Nephron progenitor cell (in vitro differentiated cells): ENCODE data around the gene SORBS1.

Experiments
- DNase-seq: peaks from one replicate; pipeline ENCODE4 v3.0.0; 2021
- H3K27ac Mint-ChIP-seq: 2 replicates; pipeline ENCODE4 v1.8.0; 2021; ENCODE audit warnings: mild to moderate bottlenecking, moderate library complexity, mixed read lengths
- H3K27me3 Mint-ChIP-seq: 2 replicates; pipeline ENCODE4 v1.8.0; 2021; ENCODE audit warnings: mild to moderate bottlenecking, low read depth, mixed read lengths; ENCODE audit not compliant: poor library complexity
- H3K36me3 Mint-ChIP-seq: 2 replicates; pipeline ENCODE4 v1.8.0; 2021; ENCODE audit warnings: low read depth, mixed read lengths
- H3K4me1 Mint-ChIP-seq: 2 replicates; pipeline ENCODE4 v1.8.0; 2021; ENCODE audit warnings: mixed read lengths
- H3K4me3 Mint-ChIP-seq: 2 replicates; pipeline ENCODE4 v1.8.0; 2021; ENCODE audit warnings: mild to moderate bottlenecking, moderate library complexity, mixed read lengths
- H3K9me3 Mint-ChIP-seq: 2 replicates; pipeline ENCODE4 v1.8.0; 2021; ENCODE audit warnings: mild to moderate bottlenecking, moderate library complexity, mixed read lengths
- CTCF ChIP-seq: fragments of 200-600 bp; sonication (generic); IDR thresholded peaks from 2 replicates; pipeline ENCODE4 v1.5.0; 2021; ENCODE audit warnings: antibody characterized with exemption

The SORBS1 gene

GRCh38 chr10:95308389-95309302 lies 252.5 kb downstream of the SORBS1 start:
- no peak overlapping the region for H3K4me3 Mint-ChIP-seq
- H3K27ac Mint-ChIP-seq, result peak overlapping the region; percentile 68

GRCh38 chr10:95306851-95307250 lies 254.3 kb downstream of the SORBS1 start:
- no peak overlapping the region for H3K4me3 Mint-ChIP-seq
- no peaks in the 10 kb centered on the region for H3K27me3 Mint-ChIP-seq
- H3K4me1 Mint-ChIP-seq, result peaks cover 34% of the 10 kb centered on the region
- no peak for TF ChIP-seq CTCF
- DNase-seq, result no peak
- no peaks in the 10 kb centered on the region for H3K9me3 Mint-ChIP-seq
- no peak overlapping the region for H3K27ac Mint-ChIP-seq
- H3K36me3 Mint-ChIP-seq, result no peaks in the 10 kb centered on the region

More at GRCh38 chr10:95308389-95309302, 252.5 kb downstream of the SORBS1 start:
- DNase-seq, result no peak
- no peaks in the 10 kb centered on the region for H3K9me3 Mint-ChIP-seq
- TF ChIP-seq CTCF, result no peak
- no peaks in the 10 kb centered on the region for H3K36me3 Mint-ChIP-seq
- no peaks in the 10 kb centered on the region for H3K27me3 Mint-ChIP-seq
- H3K4me1 Mint-ChIP-seq, result peaks cover 51% of the 10 kb centered on the region

GRCh38 chr10:95306318-95306650 lies 254.9 kb downstream of the SORBS1 start:
- TF ChIP-seq CTCF, result no peak
- no peaks in the 10 kb centered on the region for H3K36me3 Mint-ChIP-seq
- no peak for DNase-seq
- no peak overlapping the region for H3K4me3 Mint-ChIP-seq
- no peaks in the 10 kb centered on the region for H3K27me3 Mint-ChIP-seq
- H3K4me1 Mint-ChIP-seq, result peaks cover 30% of the 10 kb centered on the region
- H3K27ac Mint-ChIP-seq, result no peak overlapping the region
- no peaks in the 10 kb centered on the region for H3K9me3 Mint-ChIP-seq

GRCh38 chr10:95305606-95306317 lies 255.4 kb downstream of the SORBS1 start:
- DNase-seq, result no peak
- peak overlapping the region; percentile 20 for H3K27ac Mint-ChIP-seq
- H3K27me3 Mint-ChIP-seq, result no peaks in the 10 kb centered on the region
- H3K4me1 Mint-ChIP-seq, result peaks cover 25% of the 10 kb centered on the region
- TF ChIP-seq CTCF, result no peak
- H3K36me3 Mint-ChIP-seq, result no peaks in the 10 kb centered on the region
- H3K9me3 Mint-ChIP-seq, result no peaks in the 10 kb centered on the region
- no peak overlapping the region for H3K4me3 Mint-ChIP-seq

GRCh38 chr10:95304976-95305375 lies 256.2 kb downstream of the SORBS1 start:
- Mint-ChIP-seq H3K27ac (no peak overlapping the region), H3K27me3 (no peaks in the 10 kb centered on the region), H3K36me3 (no peaks in the 10 kb centered on the region), H3K4me1 (peaks cover 17% of the 10 kb centered on the region), H3K9me3 (no peaks in the 10 kb centered on the region), H3K4me3 (no peak overlapping the region)
- no peak for DNase-seq
- no peak for TF ChIP-seq CTCF
